Brain microvascular endothelial cell (primary cell): ENCODE results near the gene FRZB.
A peak's percentile ranks its signal among the peaks of the same experiment; 100 is the strongest.

Experiments used
- DNase-seq: peaks from one replicate; pipeline ENCODE4 v3.0.0-alpha.2; 2020
- H3K27ac ChIP-seq: fragments of 250-450 bp; sonication (Bioruptor Pico); 2 replicates; pipeline ENCODE4 v1.5.1; 2020; ENCODE audit warnings: mild to moderate bottlenecking, moderate library complexity
- H3K27me3 ChIP-seq: fragments of 250-450 bp; sonication (Bioruptor Pico); replicated peaks from 2 replicates; pipeline ENCODE4 v1.5.1; 2020; ENCODE audit warnings: mild to moderate bottlenecking
- H3K36me3 ChIP-seq: fragments of 250-450 bp; sonication (Bioruptor Pico); replicated peaks from 2 replicates; pipeline ENCODE4 v1.5.1; 2020; ENCODE audit warnings: mild to moderate bottlenecking
- H3K4me3 ChIP-seq: 2 replicates; pipeline ENCODE4 v1.5.1; 2011; ENCODE audit warnings: low read depth, mild to moderate bottlenecking, control low read depth, low read length, moderate library complexity
- CTCF ChIP-seq: IDR thresholded peaks from 2 replicates; pipeline ENCODE4 v1.5.1; 2011; ENCODE audit warnings: low read depth, mild to moderate bottlenecking, moderate library complexity, low read length, control low read depth, inconsistent platforms; ENCODE audit errors: missing control alignments
- in situ Hi-C: cut with HindIII; loops from 2 replicates; pipeline ENCODE4 v1.10.0; 2017; ENCODE audit warnings: low sequenced_read_pairs, low pct_ligation_motif_present

Gene FRZB

GRCh38 chr2:182824056-182824766 is 42.2 kb downstream of the FRZB start:
- H3K36me3 ChIP-seq = no peaks in the 10 kb centered on the region
- no peak overlapping the region for H3K27ac ChIP-seq
- no peak overlapping the region for H3K4me3 ChIP-seq
- in situ Hi-C loops = no loop called here
- TF ChIP-seq CTCF = no peak
- H3K27me3 ChIP-seq = no peaks in the 10 kb centered on the region
- no peak for DNase-seq

- Histone ChIP-seq H3K36me3 (no peaks in the 10 kb centered on the region), H3K4me3 (no peak overlapping the region), H3K27me3 (no peaks in the 10 kb centered on the region), H3K27ac (no peak overlapping the region)
- in situ Hi-C loops = no loop called here
- no peak for DNase-seq
- no peak for TF ChIP-seq CTCF
Measured at GRCh38 chr2:182822733-182823132, 43.7 kb downstream of the FRZB start.

GRCh38 chr2:182821182-182821581 is 45.3 kb downstream of the FRZB start:
- Histone ChIP-seq H3K27me3 (no peaks in the 10 kb centered on the region), H3K36me3 (no peaks in the 10 kb centered on the region), H3K4me3 (no peak overlapping the region), H3K27ac (no peak overlapping the region)
- DNase-seq = peak; percentile 10
- in situ Hi-C loops = no loop called here
- no peak for TF ChIP-seq CTCF

- no peak for TF ChIP-seq CTCF
- in situ Hi-C loops = no loop called here
- Histone ChIP-seq H3K27ac (no peak overlapping the region), H3K27me3 (no peaks in the 10 kb centered on the region), H3K4me3 (no peak overlapping the region), H3K36me3 (no peaks in the 10 kb centered on the region)
- DNase-seq = no peak
Measured at GRCh38 chr2:182819412-182819811, 47.0 kb downstream of the FRZB start.

GRCh38 chr2:182818925-182819324 is 47.5 kb downstream of the FRZB start:
- Histone ChIP-seq H3K4me3 (no peak overlapping the region), H3K27ac (no peak overlapping the region), H3K36me3 (no peaks in the 10 kb centered on the region), H3K27me3 (no peaks in the 10 kb centered on the region)
- no peak for TF ChIP-seq CTCF
- DNase-seq = no peak
- in situ Hi-C loops = no loop called here

GRCh38 chr2:182818501-182818900 is 47.9 kb downstream of the FRZB start:
- H3K36me3 ChIP-seq = no peaks in the 10 kb centered on the region
- no peak for DNase-seq
- no peaks in the 10 kb centered on the region for H3K27me3 ChIP-seq
- in situ Hi-C loops = no loop called here
- TF ChIP-seq CTCF = no peak
- no peak overlapping the region for H3K4me3 ChIP-seq
- no peak overlapping the region for H3K27ac ChIP-seq
